Measurements from ENCODE around the gene POU2F1. TPM values are rescaled to one million over a fixed set of nuclear protein-coding genes. Genes with fewer than 3 reads are reported as not detected.

The POU2F1 gene
- total RNA-seq, 5 donors from 2014 or later (not counting 1 experiment from before 2014, with no cell fraction given), result 15.1 to 34.5 (median 22.6) TPM

DNA sequence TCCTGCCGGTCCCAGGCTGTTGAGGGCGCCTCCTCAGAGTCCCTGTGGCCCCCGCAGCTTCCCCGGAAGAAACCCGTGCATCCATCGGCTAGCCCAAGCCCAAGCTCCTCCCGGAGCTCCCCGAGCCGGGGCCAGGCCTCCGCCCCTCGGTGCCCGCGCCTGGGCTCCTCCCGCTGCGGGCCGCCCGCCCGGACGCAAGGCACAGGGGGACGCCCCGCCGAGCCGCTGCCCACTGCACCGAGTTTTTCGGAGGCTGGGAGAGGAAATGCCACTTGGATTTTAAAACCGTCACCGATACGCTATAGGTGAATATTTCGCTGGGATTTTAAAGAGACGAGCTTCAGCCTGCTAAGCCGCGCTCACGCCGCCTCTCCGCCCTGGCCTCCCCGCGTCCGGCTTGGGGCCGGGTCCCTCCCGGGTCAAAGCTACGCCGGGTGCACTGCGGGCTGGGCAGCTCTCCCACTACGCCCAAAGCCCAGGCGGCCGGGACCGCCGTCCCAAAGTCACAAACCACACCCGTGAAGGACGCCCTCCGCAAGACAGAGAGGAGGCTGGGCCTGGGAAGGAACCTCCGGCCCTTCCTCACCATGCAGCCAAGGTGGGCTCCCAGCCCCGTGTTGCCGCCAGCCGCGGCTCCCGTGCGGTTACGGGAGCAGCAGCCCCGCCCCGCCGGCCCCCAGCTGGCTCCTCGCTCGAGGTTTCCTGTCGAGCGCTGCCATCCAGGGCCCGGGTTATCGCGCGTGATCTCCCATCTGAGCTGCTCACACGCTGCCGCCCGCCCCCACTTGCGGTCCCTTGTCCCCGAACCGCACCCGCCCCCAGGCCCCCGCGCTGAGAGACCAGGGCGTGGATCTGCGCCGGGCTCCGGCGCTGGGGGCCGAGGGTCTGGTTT is 234.5 kb downstream of the POU2F1 start:
- Mint-ChIP-seq H3K36me3 (peaks cover 11% of the 10 kb centered on the region), H3K27me3 (no peaks in the 10 kb centered on the region)

DNA sequence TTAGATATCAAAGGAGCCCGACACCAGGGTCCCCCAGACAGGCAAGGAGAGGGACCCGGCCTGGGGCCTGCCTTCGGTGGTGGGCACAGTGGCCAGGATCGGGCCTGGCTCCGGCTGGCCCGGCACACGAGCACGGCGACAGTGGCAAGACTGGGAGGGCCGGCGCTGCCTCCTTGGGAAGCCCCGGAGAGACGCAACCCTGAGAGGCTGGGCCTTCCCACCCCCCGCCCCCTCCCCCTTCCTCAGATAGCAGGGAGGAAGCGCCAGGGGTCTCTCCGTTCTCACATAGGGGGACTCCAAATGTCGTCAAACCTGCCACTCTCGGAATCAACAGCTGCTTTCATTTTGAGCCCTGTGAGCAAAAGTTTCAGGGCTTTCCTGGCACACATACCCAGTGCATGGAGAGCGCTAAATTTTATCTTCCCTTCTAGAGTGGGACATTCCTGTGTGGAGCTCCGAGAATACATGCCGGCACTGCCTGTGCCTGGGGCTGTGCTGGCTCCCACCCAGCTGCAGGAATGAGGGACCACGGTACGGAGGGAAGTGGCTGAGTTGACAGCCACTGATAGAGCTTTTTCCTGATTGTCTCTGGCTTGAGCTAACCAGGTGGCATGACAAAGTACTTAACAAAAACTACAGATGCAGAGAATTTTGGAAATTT is 235.2 kb downstream of the POU2F1 start:
- H3K4me3 Mint-ChIP-seq, result peak overlapping the region; percentile 79 to 90 (median 80)

More for the DNA sequence above, 234.5 kb downstream of the POU2F1 start:
- peak overlapping the region; percentile 79 to 90 (median 81) for H3K4me3 Mint-ChIP-seq
- ATAC-seq (replicated peaks in 1 of 4) (peak; percentile 68 to 79 (median 76)), DNase-seq (peak; percentile 58 to 91 (median 82))
- under 1% methylated on average over 85 of the region's 85 CpGs for WGBS (ENCODE audit: insufficient coverage)
- ChIA-PET POLR2A (interaction anchor here (0.6 to 1.5 kb wide), 11 partner anchors 8 to 52 kb away, joined by 3 to 12 read pairs (median 3); no protein-coding TSS in a partner anchor), CTCF (interaction anchor here (0.6 to 2.7 kb wide), 16 partner anchors 8 to 261 kb away, joined by 3 to 12 read pairs (median 4); partner anchors contain the start of genes CD247 (in 1 of the 2) and CREG1 (in 1 of the 2))
- Histone ChIP-seq H3K4me3 (ENCODE audit: control insufficient read depth in 1 of 2, extremely low read depth in 1 of 2, low read length in 1 of 2) (peak overlapping the region; percentile 68 to 76), H3K36me3 (ENCODE audit: control insufficient read depth in 2 of 2, extremely low read depth in 1 of 2, insufficient read depth in 1 of 2, low read length in 1 of 2) (peaks cover 5 to 20% of the 10 kb centered on the region in 2 donors), H3K27ac (ENCODE audit: low read length) (peak overlapping the region; percentile 96), H3K27me3 (replicated peaks in 1 of 2; ENCODE audit: control insufficient read depth in 2 of 2, extremely low read depth in 1 of 2, insufficient read depth in 2 of 2, low read length in 1 of 2) (no peaks in the 10 kb centered on the region), H3K4me1 (ENCODE audit: control insufficient read depth in 1 of 2, extremely low read depth in 1 of 2, insufficient read depth in 2 of 2, low read length in 2 of 2) (peaks cover 53 to 82% of the 10 kb centered on the region in 2 experiments), H3K9me3 (no peaks in the 10 kb centered on the region)
- H3K27ac Mint-ChIP-seq, result peak overlapping the region; percentile 61 to 97
- H3K9me3 Mint-ChIP-seq, result no peaks in the 10 kb centered on the region
- H3K4me1 Mint-ChIP-seq, result peaks cover 71 to 77% (median 74%) of the 10 kb centered on the region in 3 donors

DNA sequence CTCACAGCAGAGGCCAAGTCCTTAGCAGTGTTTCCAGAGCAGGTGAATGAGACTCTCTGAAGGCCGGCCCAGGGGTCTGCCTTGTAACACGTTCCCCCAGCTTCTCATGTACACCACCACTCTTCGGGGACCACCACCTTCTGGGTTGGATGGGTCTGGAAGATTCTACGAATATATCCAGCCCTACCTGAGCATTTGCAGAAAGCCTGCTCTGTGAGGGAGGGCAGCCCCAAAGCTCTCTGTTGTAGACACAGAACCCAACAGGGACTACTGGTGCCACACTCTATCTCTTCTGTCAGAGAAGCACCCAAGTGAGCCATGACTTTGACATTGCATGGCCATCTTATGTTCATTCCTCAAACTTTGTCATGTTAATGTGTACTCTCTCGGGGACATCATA is 235.8 kb downstream of the POU2F1 start:
- no CpG with 5 or more reads among the region's 5 CpGs for WGBS (ENCODE audit: insufficient coverage)
- Histone ChIP-seq H3K4me1 (ENCODE audit: control insufficient read depth in 1 of 2, extremely low read depth in 1 of 2, insufficient read depth in 2 of 2, low read length in 2 of 2) (peaks cover 44 to 82% of the 10 kb centered on the region in 2 experiments), H3K27me3 (replicated peaks in 1 of 2; ENCODE audit: control insufficient read depth in 2 of 2, extremely low read depth in 1 of 2, insufficient read depth in 2 of 2, low read length in 1 of 2) (no peaks in the 10 kb centered on the region), H3K4me3 (ENCODE audit: control insufficient read depth in 1 of 2, extremely low read depth in 1 of 2, low read length in 1 of 2) (peak overlapping the region; percentile 68), H3K9me3 (no peaks in the 10 kb centered on the region), H3K27ac (ENCODE audit: low read length) (peak overlapping the region; percentile 96), H3K36me3 (ENCODE audit: control insufficient read depth in 2 of 2, extremely low read depth in 1 of 2, insufficient read depth in 1 of 2, low read length in 1 of 2) (peaks cover 5 to 31% of the 10 kb centered on the region in 2 donors)
- ATAC-seq (replicated peaks in 1 of 4), result peak in 2 of 4 experiments; percentile 13 to 16
- Mint-ChIP-seq H3K4me3 (peak overlapping the region; percentile 79 to 90 (median 80)), H3K36me3 (peaks cover 11% of the 10 kb centered on the region), H3K27ac (peak overlapping the region; percentile 88), H3K4me1 (peaks cover 67 to 78% (median 73%) of the 10 kb centered on the region in 3 donors), H3K9me3 (no peaks in the 10 kb centered on the region), H3K27me3 (no peaks in the 10 kb centered on the region)
- DNase-seq, result peak in 1 of 35 experiments; percentile 48
- ChIA-PET CTCF (interaction anchor here (0.5 to 2.7 kb wide), 13 partner anchors 9 to 219 kb away, joined by 3 to 12 read pairs (median 4); partner anchors contain the start of genes CD247 (in 1 of the 2) and CREG1 (in 1 of the 2)), POLR2A (interaction anchor here (0.6 to 1.6 kb wide), 8 partner anchors 8 to 58 kb away, joined by 3 to 12 read pairs (median 6); no protein-coding TSS in a partner anchor)

More for the DNA sequence above, 235.2 kb downstream of the POU2F1 start:
- peak overlapping the region; percentile 96 for H3K27ac ChIP-seq (ENCODE audit: low read length)
- ATAC-seq (replicated peaks in 1 of 4) (peak; percentile 8 to 64 (median 18)), DNase-seq (peak in 29 of 35 experiments; percentile 41 to 86 (median 67))
- H3K36me3 ChIP-seq (ENCODE audit: control insufficient read depth in 2 of 2, extremely low read depth in 1 of 2, insufficient read depth in 1 of 2, low read length in 1 of 2), result peaks cover 5 to 27% of the 10 kb centered on the region in 2 donors
- ChIA-PET POLR2A (interaction anchor here (0.6 to 1.6 kb wide), 11 partner anchors 8 to 58 kb away, joined by 3 to 12 read pairs (median 4); no protein-coding TSS in a partner anchor), CTCF (interaction anchor here (0.5 to 2.7 kb wide), 16 partner anchors 8 to 236 kb away, joined by 3 to 12 read pairs (median 4); partner anchors contain the start of genes CD247 (in 1 of the 2) and CREG1 (in 1 of the 2))
- peak overlapping the region; percentile 68 for H3K4me3 ChIP-seq (ENCODE audit: control insufficient read depth in 1 of 2, extremely low read depth in 1 of 2, low read length in 1 of 2)
- no peaks in the 10 kb centered on the region for H3K27me3 ChIP-seq (replicated peaks in 1 of 2; ENCODE audit: control insufficient read depth in 2 of 2, extremely low read depth in 1 of 2, insufficient read depth in 2 of 2, low read length in 1 of 2)
- 3% methylated on average over 17 of the region's 23 CpGs for WGBS (ENCODE audit: insufficient coverage)
- no peaks in the 10 kb centered on the region for H3K9me3 ChIP-seq
- Mint-ChIP-seq H3K9me3 (no peaks in the 10 kb centered on the region), H3K4me1 (peaks cover 67 to 77% (median 73%) of the 10 kb centered on the region in 3 donors), H3K27ac (peak overlapping the region; percentile 88), H3K27me3 (no peaks in the 10 kb centered on the region), H3K36me3 (peaks cover 11% of the 10 kb centered on the region)
- peaks cover 49 to 82% of the 10 kb centered on the region in 2 experiments for H3K4me1 ChIP-seq (ENCODE audit: control insufficient read depth in 1 of 2, extremely low read depth in 1 of 2, insufficient read depth in 2 of 2, low read length in 2 of 2)

DNA sequence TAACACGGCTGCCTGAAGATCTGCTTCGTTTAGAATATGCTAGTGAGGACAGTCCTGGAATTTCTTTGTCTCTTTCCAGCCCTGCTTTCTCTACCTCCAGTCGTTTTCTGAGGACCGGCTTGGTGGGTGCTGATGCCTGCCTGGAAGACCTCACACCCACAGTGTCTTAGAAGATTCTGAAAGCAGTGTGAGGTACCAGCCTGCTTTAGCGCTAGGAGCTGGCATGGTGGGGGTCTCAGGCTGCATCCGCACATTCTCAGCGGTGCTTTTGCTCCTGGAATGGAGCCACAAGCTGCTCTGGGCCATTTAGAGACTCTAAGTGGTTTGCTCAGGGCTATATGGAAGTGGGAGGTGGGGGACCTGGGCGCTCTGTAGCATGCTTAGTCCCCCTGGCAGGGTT is 236.2 kb downstream of the POU2F1 start:
- Mint-ChIP-seq H3K27me3 (no peaks in the 10 kb centered on the region), H3K9me3 (no peaks in the 10 kb centered on the region), H3K4me3 (peak overlapping the region; percentile 79 to 90 (median 80)), H3K36me3 (peaks cover 11% of the 10 kb centered on the region), H3K4me1 (peaks cover 67 to 78% (median 73%) of the 10 kb centered on the region in 3 donors), H3K27ac (peak overlapping the region; percentile 88)
- ATAC-seq (replicated peaks in 1 of 4) (no peak), DNase-seq (no peak)
- Histone ChIP-seq H3K36me3 (ENCODE audit: control insufficient read depth in 2 of 2, extremely low read depth in 1 of 2, insufficient read depth in 1 of 2, low read length in 1 of 2) (peaks cover 6 to 31% of the 10 kb centered on the region in 2 donors), H3K4me1 (ENCODE audit: control insufficient read depth in 1 of 2, extremely low read depth in 1 of 2, insufficient read depth in 2 of 2, low read length in 2 of 2) (peaks cover 46 to 82% of the 10 kb centered on the region in 2 experiments), H3K27ac (ENCODE audit: low read length) (peak overlapping the region; percentile 96), H3K4me3 (ENCODE audit: control insufficient read depth in 1 of 2, extremely low read depth in 1 of 2, low read length in 1 of 2) (peak overlapping the region in 1 of 2 donors; percentile 68), H3K9me3 (no peaks in the 10 kb centered on the region), H3K27me3 (replicated peaks in 1 of 2; ENCODE audit: control insufficient read depth in 2 of 2, extremely low read depth in 1 of 2, insufficient read depth in 2 of 2, low read length in 1 of 2) (no peaks in the 10 kb centered on the region)
- WGBS (ENCODE audit: insufficient coverage), result 73% methylated on average over 2 of the region's 8 CpGs
- ChIA-PET CTCF (interaction anchor here (0.6 to 2.7 kb wide), 5 partner anchors 10 to 1857 kb away, joined by 3 to 12 read pairs (median 4); no protein-coding TSS in a partner anchor), POLR2A (interaction anchor here (1.0 to 1.6 kb wide), 3 partner anchors 9 to 56 kb away, joined by 3 to 12 read pairs (median 4); no protein-coding TSS in a partner anchor)

DNA sequence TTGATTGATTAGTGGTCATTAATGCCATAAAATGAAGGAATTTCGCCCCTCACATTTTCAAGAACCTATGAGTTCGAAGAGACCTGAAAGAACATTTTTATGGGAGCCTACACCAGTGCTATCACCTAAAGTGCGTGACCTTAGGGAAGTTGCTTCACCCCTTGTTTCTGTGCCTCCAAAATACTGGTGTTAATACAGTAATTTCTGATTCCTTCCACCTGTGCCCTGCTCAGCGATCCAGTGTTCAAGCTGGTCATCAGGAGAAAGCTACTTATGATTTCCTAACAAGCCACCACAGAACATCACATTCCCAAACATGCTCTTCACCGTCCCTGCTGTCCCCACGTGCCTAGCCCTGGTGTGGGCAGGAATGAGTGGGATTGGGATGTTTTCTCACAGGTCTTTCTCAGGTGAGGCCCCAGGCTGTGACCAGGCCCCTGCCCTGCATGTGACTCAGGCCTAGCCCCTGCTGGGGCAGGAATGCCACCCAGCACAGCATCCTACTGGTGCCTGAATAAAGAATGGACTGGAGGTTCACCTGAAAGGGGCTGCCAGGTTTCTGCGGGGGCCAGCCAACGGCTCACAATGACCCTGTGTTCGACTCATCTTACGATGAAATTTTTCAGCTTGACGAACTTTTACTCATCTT is 237.4 kb downstream of the POU2F1 start:
- no peaks in the 10 kb centered on the region for H3K9me3 ChIP-seq
- no peak for DNase-seq
- H3K27ac ChIP-seq (ENCODE audit: low read length), result peak overlapping the region; percentile 96
- Mint-ChIP-seq H3K27me3 (no peaks in the 10 kb centered on the region), H3K4me1 (peaks cover 66 to 79% (median 74%) of the 10 kb centered on the region in 3 donors), H3K36me3 (peaks cover 14% of the 10 kb centered on the region), H3K27ac (peak overlapping the region; percentile 88), H3K4me3 (peak overlapping the region in 2 of 3 donors; percentile 17 to 90), H3K9me3 (no peaks in the 10 kb centered on the region)
- WGBS (ENCODE audit: insufficient coverage), result 76% methylated on average over 7 of the region's 11 CpGs
- H3K27me3 ChIP-seq (replicated peaks in 1 of 2; ENCODE audit: control insufficient read depth in 2 of 2, extremely low read depth in 1 of 2, insufficient read depth in 2 of 2, low read length in 1 of 2), result no peaks in the 10 kb centered on the region
- ChIA-PET CTCF (interaction anchor here (0.6 to 1.0 kb wide), 5 partner anchors 13 to 259 kb away, joined by 3 to 6 read pairs (median 3); no protein-coding TSS in a partner anchor), POLR2A (interaction anchor here (0.6 to 0.9 kb wide), 4 partner anchors 11 to 49 kb away, joined by 3 to 4 read pairs (median 3); no protein-coding TSS in a partner anchor)
- peaks cover 9 to 33% of the 10 kb centered on the region in 2 donors for H3K36me3 ChIP-seq (ENCODE audit: control insufficient read depth in 2 of 2, extremely low read depth in 1 of 2, insufficient read depth in 1 of 2, low read length in 1 of 2)
- H3K4me3 ChIP-seq (ENCODE audit: control insufficient read depth in 1 of 2, extremely low read depth in 1 of 2, low read length in 1 of 2), result no peak overlapping the region
- ATAC-seq (replicated peaks in 1 of 4), result no peak
- H3K4me1 ChIP-seq (ENCODE audit: control insufficient read depth in 1 of 2, extremely low read depth in 1 of 2, insufficient read depth in 2 of 2, low read length in 2 of 2), result peaks cover 52 to 85% of the 10 kb centered on the region in 2 experiments

Measured in T-cell (primary cell).